CD4-positive, alpha-beta memory T cell (primary cell): Measurements from ENCODE around the gene A1BG. TPM values are rescaled to one million over a fixed set of nuclear protein-coding genes. Genes with fewer than 3 reads are reported as not detected.
A peak's percentile ranks its signal among the peaks of the same experiment; 100 is the strongest.

Source experiments
- CTCF ChIA-PET: fragments of 350-600 bp; sonication (Branson Sonifier 250); formaldehyde crosslinking; loops from one replicate; lab custom pipeline; 2021; ENCODE audit warnings: inconsistent platforms; ENCODE audit not compliant: partially characterized antibody; lab: Charles Lee
- POLR2A ChIA-PET: fragments of 350-600 bp; sonication (Branson Sonifier 250); formaldehyde crosslinking; loops from one replicate; lab custom pipeline; 2021; ENCODE audit not compliant: partially characterized antibody; lab: Charles Lee
- DNase-seq, 5 donors: peaks; one replicate each; pipeline versions ENCODE4 v3.0.0 to v3.0.0-alpha.2; 2020 to 2022; ENCODE audit warnings: mixed read lengths in 1 of 5
- H3K27ac ChIP-seq: one replicate; pipeline ENCODE4 v1.7.0; 2013; ENCODE audit warnings: low read depth, low read length
- H3K27me3 ChIP-seq: 2 replicates; pipeline ENCODE4 v1.7.0; 2013; ENCODE audit warnings: mild to moderate bottlenecking, low read length, moderate library complexity; ENCODE audit not compliant: insufficient read depth
- H3K36me3 ChIP-seq: 2 replicates; pipeline ENCODE4 v1.7.0; 2013; ENCODE audit warnings: mild to moderate bottlenecking, low read length, moderate library complexity; ENCODE audit not compliant: insufficient read depth
- H3K4me1 ChIP-seq: 2 replicates; pipeline ENCODE4 v1.7.0; 2013; ENCODE audit warnings: mild to moderate bottlenecking, low read length, moderate library complexity; ENCODE audit not compliant: insufficient read depth
- H3K4me3 ChIP-seq, 2 donors: one replicate each; pipeline ENCODE4 v1.7.0; 2013; ENCODE audit warnings: low read length in 2 of 2, mild to moderate bottlenecking in 1 of 2
- H3K9me3 ChIP-seq, 2 donors: one replicate each; pipeline ENCODE4 v1.7.0; 2013; ENCODE audit warnings: low read length in 2 of 2, control low read depth in 1 of 2; ENCODE audit not compliant: control insufficient read depth in 1 of 2
- H3K27ac Mint-ChIP-seq, 7 donors: one replicate each; pipeline ENCODE4 v1.8.0; 2020 to 2021; ENCODE audit warnings: mixed read lengths in 7 of 7, mild to moderate bottlenecking in 6 of 7, inconsistent platforms in 3 of 7, moderate library complexity in 3 of 7
- H3K27me3 Mint-ChIP-seq, 2 donors: one replicate each; pipeline ENCODE4 v1.8.0; 2020 to 2021; ENCODE audit warnings: mixed read lengths in 2 of 2
- H3K36me3 Mint-ChIP-seq, 2 donors: one replicate each; pipeline ENCODE4 v1.8.0; 2020 to 2021; ENCODE audit warnings: mixed read lengths in 2 of 2, inconsistent platforms in 1 of 2, mild to moderate bottlenecking in 1 of 2
- H3K4me1 Mint-ChIP-seq, 4 donors: one replicate each; pipeline ENCODE4 v1.8.0; 2020 to 2021; ENCODE audit warnings: mixed read lengths in 4 of 4, mild to moderate bottlenecking in 1 of 4
- H3K4me3 Mint-ChIP-seq, 8 donors: one replicate each; pipeline ENCODE4 v1.8.0; 2020 to 2021; ENCODE audit warnings: mixed read lengths in 8 of 8, mild to moderate bottlenecking in 7 of 8, moderate library complexity in 6 of 8, inconsistent platforms in 3 of 8
- H3K9me3 Mint-ChIP-seq, 8 donors: one replicate each; pipeline ENCODE4 v1.8.0; 2020 to 2021; ENCODE audit warnings: mixed read lengths in 8 of 8, mild to moderate bottlenecking in 5 of 8, inconsistent platforms in 3 of 8, moderate library complexity in 1 of 8
- intact Hi-C: fragments of 100-400 bp; cut with micrococcal nuclease; formaldehyde crosslinking; loops from one replicate; pipeline ENCODE4 v1.15.1; 2023
- polyA plus RNA-seq, 2 donors: library from polyadenylated mRNA; unstranded; fragments of 300-500 nt; fragmentation: Illumina TruSeq; gene quantifications; one replicate each; pipeline ENCODE4 v1.2.3, GENCODE V29; 2021
- total RNA-seq, 2 experiments: library from RNA; stranded (reverse); gene quantifications; one replicate each; pipeline ENCODE4 v1.2.3, GENCODE V29; 2021

The A1BG gene
- total and polyA plus RNA-seq, 4 experiments from 2014 or later: 15.8 to 47.9 (median 31.8) TPM

- Mint-ChIP-seq H3K4me1 (peaks cover 0 to 1% (median 0%) of the 10 kb centered on the region in 4 donors), H3K4me3 (no peak overlapping the region), H3K27me3 (no peaks in the 10 kb centered on the region), H3K36me3 (peaks cover 10 to 11% of the 10 kb centered on the region in 2 donors), H3K27ac (no peak overlapping the region), H3K9me3 (peaks cover 0 to 1% (median 0%) of the 10 kb centered on the region in 8 donors)
- ChIA-PET CTCF (no interaction called here), POLR2A (no interaction called here)
- H3K4me3 ChIP-seq: no peak overlapping the region
- no peaks in the 10 kb centered on the region for H3K27me3 ChIP-seq
- H3K36me3 ChIP-seq: peaks cover 9% of the 10 kb centered on the region
- no peaks in the 10 kb centered on the region for H3K9me3 ChIP-seq
- intact Hi-C loops: no loop called here
- no peak overlapping the region for H3K27ac ChIP-seq
- DNase-seq: no peak
- peaks cover 6% of the 10 kb centered on the region for H3K4me1 ChIP-seq
Measured at GRCh38 chr19:58332697-58333096, 20.6 kb downstream of the A1BG start.

GRCh38 chr19:58330458-58330857 is 22.8 kb downstream of the A1BG start:
- Histone ChIP-seq H3K27ac (no peak overlapping the region), H3K27me3 (no peaks in the 10 kb centered on the region), H3K9me3 (no peaks in the 10 kb centered on the region), H3K36me3 (peaks cover 5% of the 10 kb centered on the region), H3K4me3 (no peak overlapping the region), H3K4me1 (peaks cover 23% of the 10 kb centered on the region)
- no peak for DNase-seq
- Mint-ChIP-seq H3K4me1 (peaks cover 0 to 1% (median 0%) of the 10 kb centered on the region in 4 donors), H3K27me3 (no peaks in the 10 kb centered on the region), H3K27ac (no peak overlapping the region), H3K4me3 (no peak overlapping the region), H3K36me3 (peaks cover 0 to 5% of the 10 kb centered on the region in 2 donors), H3K9me3 (peaks cover 0 to 1% (median 0%) of the 10 kb centered on the region in 8 donors)
- POLR2A ChIA-PET: no interaction called here
- CTCF ChIA-PET: interaction anchor here (0.8 to 1.0 kb wide), 2 partner anchors 121 to 184 kb away, joined by 3 read pairs; partner anchors contain the start of gene ZNF324B
- intact Hi-C loops: no loop called here

- CTCF ChIA-PET: no interaction called here
- POLR2A ChIA-PET: interaction anchor here (0.8 kb wide), 1 partner anchor 18 kb away, joined by 3 read pairs; no protein-coding TSS in a partner anchor
- Mint-ChIP-seq H3K4me3 (no peak overlapping the region), H3K4me1 (peaks cover 0 to 1% (median 0%) of the 10 kb centered on the region in 4 donors), H3K9me3 (no peaks in the 10 kb centered on the region), H3K36me3 (no peaks in the 10 kb centered on the region), H3K27me3 (no peaks in the 10 kb centered on the region), H3K27ac (peak overlapping the region in 4 of 7 donors; percentile 14 to 87 (median 40))
- intact Hi-C loops: loop anchor here (5.0 kb wide), 1 partner anchor 147 kb away; the partner anchor contains the start of gene ZNF274
- H3K4me1 ChIP-seq: peaks cover 25% of the 10 kb centered on the region
- no peaks in the 10 kb centered on the region for H3K27me3 ChIP-seq
- no peak overlapping the region for H3K27ac ChIP-seq
- H3K36me3 ChIP-seq: no peaks in the 10 kb centered on the region
- DNase-seq: no peak
- no peak overlapping the region for H3K4me3 ChIP-seq
- no peaks in the 10 kb centered on the region for H3K9me3 ChIP-seq
Measured at GRCh38 chr19:58328999-58329398, 24.3 kb downstream of the A1BG start.

GRCh38 chr19:58326914-58327726 is 26.2 kb downstream of the A1BG start, which contains the start of gene ZSCAN22:
Gene ZSCAN22 (plus strand): TSS chr19:58326994. CDS start chr19:58334803, 7,809 bp downstream.
- ChIA-PET CTCF (no interaction called here), POLR2A (interaction anchor here (0.6 to 1.8 kb wide), 12 partner anchors 19 to 217 kb away, joined by 3 to 13 read pairs (median 4); partner anchors contain the start of genes ERVK3-1, TRIM28, ZBTB45 and ZNF497)
- no peaks in the 10 kb centered on the region for H3K27me3 Mint-ChIP-seq
- Histone ChIP-seq H3K27me3 (no peaks in the 10 kb centered on the region), H3K27ac (peak within 1 kb of the TSS; percentile 80), H3K36me3 (no peaks in the 10 kb centered on the region), H3K4me1 (peaks cover 25% of the 10 kb centered on the region), H3K4me3 (peak within 1 kb of the TSS; percentile 32 to 77), H3K9me3 (no peaks in the 10 kb centered on the region)
- H3K36me3 Mint-ChIP-seq: no peaks in the 10 kb centered on the region
- DNase-seq: peak; percentile 80 to 89 (median 83)
- H3K9me3 Mint-ChIP-seq: no peaks in the 10 kb centered on the region
- H3K4me1 Mint-ChIP-seq: peaks cover 0 to 2% (median under 1%) of the 10 kb centered on the region in 4 donors
- H3K27ac Mint-ChIP-seq: no peak within 1 kb of the TSS
- intact Hi-C loops: loop anchor here (1.0 to 5.0 kb wide), 10 partner anchors 22 to 145 kb away; partner anchors contain the start of genes ERVK3-1, ZNF132, ZNF274 and ZNF497
- no peak within 1 kb of the TSS for H3K4me3 Mint-ChIP-seq

- H3K27ac ChIP-seq: peak overlapping the region; percentile 80
- H3K4me3 Mint-ChIP-seq: no peak overlapping the region
- no peaks in the 10 kb centered on the region for H3K9me3 ChIP-seq
- peak overlapping the region; percentile 32 to 77 for H3K4me3 ChIP-seq
- H3K4me1 Mint-ChIP-seq: peaks cover 0 to 2% (median under 1%) of the 10 kb centered on the region in 4 donors
- no peaks in the 10 kb centered on the region for H3K36me3 ChIP-seq
- no peak for DNase-seq
- H3K27me3 Mint-ChIP-seq: no peaks in the 10 kb centered on the region
- no peaks in the 10 kb centered on the region for H3K36me3 Mint-ChIP-seq
- CTCF ChIA-PET: no interaction called here
- intact Hi-C loops: loop anchor here (1.0 to 5.0 kb wide), 9 partner anchors 21 to 144 kb away; partner anchors contain the start of genes ERVK3-1, ZNF132, ZNF274 and ZNF497
- POLR2A ChIA-PET: interaction anchor here (0.6 to 1.8 kb wide), 12 partner anchors 19 to 217 kb away, joined by 3 to 13 read pairs (median 4); partner anchors contain the start of genes ERVK3-1, TRIM28, ZBTB45 and ZNF497
- H3K4me1 ChIP-seq: peaks cover 25% of the 10 kb centered on the region
- H3K9me3 Mint-ChIP-seq: no peaks in the 10 kb centered on the region
- no peaks in the 10 kb centered on the region for H3K27me3 ChIP-seq
- no peak overlapping the region for H3K27ac Mint-ChIP-seq
Measured at GRCh38 chr19:58326501-58326913, 26.8 kb downstream of the A1BG start.

- no peaks in the 10 kb centered on the region for H3K9me3 ChIP-seq
- H3K27me3 ChIP-seq: no peaks in the 10 kb centered on the region
- no peak overlapping the region for H3K27ac Mint-ChIP-seq
- intact Hi-C loops: loop anchor here (1.0 to 5.0 kb wide), 9 partner anchors 20 to 143 kb away; partner anchors contain the start of genes ERVK3-1, ZNF132, ZNF274 and ZNF497
- peaks cover 0 to 2% (median under 1%) of the 10 kb centered on the region in 4 donors for H3K4me1 Mint-ChIP-seq
- H3K4me3 Mint-ChIP-seq: no peak overlapping the region
- peaks cover 25% of the 10 kb centered on the region for H3K4me1 ChIP-seq
- DNase-seq: no peak
- no peak overlapping the region for H3K27ac ChIP-seq
- H3K36me3 ChIP-seq: no peaks in the 10 kb centered on the region
- POLR2A ChIA-PET: interaction anchor here (1.6 to 1.8 kb wide), 3 partner anchors 20 to 194 kb away, joined by 5 to 11 read pairs (median 6); partner anchors contain the start of genes ERVK3-1 and ZBTB45
- CTCF ChIA-PET: no interaction called here
- H3K9me3 Mint-ChIP-seq: no peaks in the 10 kb centered on the region
- no peak overlapping the region for H3K4me3 ChIP-seq
- no peaks in the 10 kb centered on the region for H3K27me3 Mint-ChIP-seq
- H3K36me3 Mint-ChIP-seq: no peaks in the 10 kb centered on the region
Measured at GRCh38 chr19:58325311-58326022, 27.8 kb downstream of the A1BG start.
